ENCODE results near the gene NREP.

NREP gene, protein sequence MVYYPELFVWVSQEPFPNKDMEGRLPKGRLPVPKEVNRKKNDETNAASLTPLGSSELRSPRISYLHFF

DNA sequence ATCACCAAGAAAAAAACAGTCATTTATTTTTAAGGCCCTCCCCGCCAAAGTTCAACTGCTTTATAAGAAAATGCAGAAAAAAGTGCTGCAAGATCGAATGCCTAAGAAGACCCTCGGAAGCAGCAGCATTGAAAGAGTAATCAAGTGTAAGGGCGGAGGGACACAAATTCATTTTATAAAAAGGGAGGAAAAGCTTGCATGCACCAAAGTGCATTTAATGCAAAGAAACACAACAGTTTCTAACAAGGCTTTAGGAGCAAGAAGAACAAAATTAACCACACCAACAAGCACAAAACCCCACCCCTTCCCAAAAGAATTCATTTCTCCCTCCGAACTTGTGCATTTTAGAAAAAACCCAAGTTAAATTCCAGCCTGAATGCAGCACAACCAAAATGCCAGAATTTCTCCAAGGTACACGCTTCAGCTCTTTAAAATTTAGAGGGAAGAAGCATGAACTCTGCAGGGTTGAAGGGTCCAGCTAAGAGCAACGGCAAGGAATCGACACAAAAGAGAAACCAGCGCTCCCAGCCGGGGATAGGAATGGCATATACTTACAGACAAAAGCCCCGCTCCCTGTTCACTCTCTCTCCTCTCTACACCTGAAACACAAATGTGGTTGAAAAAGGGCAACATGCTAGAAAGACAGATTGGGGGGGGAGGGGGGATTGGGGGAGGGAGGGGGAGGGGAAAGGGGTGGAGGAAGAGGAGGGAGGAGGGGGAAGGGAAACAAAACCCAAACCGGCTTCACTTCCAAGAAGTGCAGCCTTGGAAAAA, at the start of gene NREP:
Gene NREP, minus strand, starts transcription at position 614 of the 774 bp plus-strand sequence. CDS start 1,422 bp downstream, outside the sequence.
- ATAC-seq: no peak

DNA sequence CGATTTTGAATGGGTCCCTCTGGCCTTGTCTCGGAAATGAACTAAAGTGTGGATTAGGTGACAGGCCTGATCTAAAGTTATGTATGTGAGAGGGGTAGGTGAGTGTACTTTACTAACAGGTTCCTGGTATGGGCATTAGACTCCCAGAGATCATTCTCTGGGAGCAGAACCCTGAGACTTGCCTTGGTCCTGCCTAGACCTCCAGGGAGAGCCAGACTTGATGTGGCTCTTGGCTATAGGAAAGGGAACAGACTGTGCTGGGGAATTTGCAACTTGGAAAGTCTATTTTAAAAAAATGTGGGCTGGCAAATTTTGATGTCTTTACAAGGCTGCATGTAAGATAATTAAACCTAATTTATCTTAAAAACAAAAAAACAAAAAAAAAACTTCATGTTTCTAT, 49.8 kb upstream of the NREP start:
- no peak for ATAC-seq

DNA sequence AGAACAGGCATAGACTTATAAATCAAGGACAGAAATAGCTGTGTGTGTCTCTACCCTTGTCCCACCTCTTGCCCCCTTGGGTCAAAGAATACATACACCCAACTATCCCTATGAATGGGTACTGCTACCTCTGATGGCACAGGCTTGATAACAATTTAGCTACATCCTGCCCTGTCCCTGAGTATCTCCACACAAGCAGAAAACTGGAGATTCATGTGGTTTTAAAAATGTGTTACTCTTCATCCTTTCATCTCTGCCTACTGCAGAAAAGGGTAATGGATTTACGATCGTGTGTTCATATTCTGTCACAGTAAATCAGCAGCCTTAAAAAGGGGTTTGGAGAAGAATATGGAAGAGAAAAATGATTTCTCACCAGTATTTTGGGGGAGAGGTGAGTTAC, 49.2 kb upstream of the NREP start:
- ATAC-seq: no peak

DNA sequence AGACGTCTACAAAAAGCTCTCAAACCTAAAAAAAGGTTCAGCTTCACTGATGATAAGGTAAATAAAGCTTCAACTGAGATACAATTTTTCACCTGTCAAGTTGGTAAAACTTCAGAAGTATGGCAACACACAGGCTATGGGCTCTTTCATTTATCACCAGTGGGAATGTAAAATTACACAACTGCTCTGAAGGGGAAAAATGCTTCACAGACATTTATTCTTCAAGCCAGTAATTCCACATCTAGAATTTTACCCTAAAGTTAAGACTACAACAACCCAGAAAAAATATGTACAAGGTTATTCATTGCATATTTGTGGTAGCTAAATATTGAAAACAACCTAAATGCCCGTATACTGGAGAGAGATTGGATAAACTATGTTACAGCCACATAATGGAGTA, 48.1 kb upstream of the NREP start:
- ATAC-seq: no peak

DNA sequence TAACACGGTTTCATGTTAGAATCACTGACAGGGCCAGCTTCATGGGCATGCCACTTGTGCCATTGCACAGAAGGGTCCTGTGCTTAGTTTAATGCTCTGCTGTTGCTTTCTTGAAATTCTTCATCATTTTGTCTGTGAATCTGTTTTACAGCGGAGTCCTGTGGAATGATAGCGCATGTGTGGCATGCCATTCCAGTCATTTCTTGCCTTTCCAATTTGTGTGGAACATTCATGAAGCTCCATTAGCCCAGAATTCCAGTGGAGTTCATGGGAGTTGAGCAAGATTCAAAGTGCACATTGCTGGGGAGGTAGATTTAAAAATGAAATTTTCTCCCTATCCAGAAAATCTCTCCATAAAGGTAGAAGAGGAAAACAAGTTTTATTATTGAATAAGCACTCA, 43.4 kb upstream of the NREP start:
- no peak for ATAC-seq

DNA sequence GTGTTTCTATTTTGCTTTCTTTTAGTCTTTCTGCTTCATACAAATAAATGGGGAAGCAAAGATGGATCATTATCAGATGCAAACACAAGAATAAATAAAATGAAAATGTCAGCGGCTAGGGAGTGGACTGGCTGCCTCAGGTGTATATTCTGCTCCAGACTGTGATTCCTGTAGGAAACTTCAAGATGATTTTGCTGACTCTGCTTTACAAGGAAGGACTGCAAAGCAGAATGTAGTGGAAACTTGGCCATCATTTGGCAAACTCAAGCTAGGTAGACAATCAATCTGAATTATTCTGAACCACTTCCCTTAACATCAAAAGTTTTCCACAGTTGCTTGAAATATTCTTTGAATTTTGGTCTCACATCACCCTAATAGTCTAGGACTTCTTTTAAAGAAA, 38.1 kb upstream of the NREP start:
- no peak for ATAC-seq

DNA sequence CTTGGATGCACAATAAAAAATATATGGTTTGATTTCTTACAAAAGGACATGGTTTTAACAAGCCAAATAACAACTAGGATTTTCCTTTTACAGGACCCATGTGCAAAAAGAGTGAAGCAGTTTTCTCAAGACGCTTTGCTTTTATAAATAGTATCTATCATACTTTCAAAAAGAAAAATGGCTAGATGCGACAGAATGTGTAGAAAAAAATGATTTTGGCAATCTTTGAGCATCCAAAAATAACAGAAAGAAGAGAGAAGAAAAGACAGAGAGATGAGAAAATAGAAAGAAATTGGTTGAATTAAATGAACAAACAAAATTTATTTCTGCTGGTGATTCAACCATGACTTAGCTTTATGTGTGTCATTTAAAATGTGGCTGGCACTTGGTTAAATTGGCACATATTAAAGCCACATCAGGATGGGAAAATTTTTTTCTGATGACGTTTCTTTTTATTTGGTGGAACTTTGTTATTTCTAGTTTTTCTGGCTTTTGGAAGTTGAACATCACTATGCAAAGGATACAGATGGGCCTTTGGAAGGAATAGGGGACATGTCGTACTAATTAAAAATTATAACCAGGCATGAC, 35.6 kb upstream of the NREP start:
- ATAC-seq: no peak

DNA sequence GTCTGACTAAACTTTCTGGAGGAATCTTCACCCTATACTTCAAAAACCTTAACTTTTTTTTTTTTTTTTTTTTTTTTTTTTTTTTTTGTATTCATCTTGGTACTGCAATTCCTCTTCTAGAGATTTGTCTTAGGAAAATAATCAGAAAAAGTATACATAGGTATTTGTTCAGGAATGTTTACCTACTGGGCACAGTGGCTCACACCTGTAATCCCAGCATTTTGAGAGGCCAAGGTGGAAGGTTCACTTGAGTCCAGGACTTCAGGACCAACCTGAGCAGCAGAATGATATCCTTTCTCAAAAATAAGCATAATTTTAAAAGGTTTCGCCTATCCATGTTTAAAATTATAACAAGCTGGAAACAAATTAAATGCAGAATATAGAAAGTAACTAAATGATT, 33.3 kb upstream of the NREP start:
- ATAC-seq: no peak

DNA sequence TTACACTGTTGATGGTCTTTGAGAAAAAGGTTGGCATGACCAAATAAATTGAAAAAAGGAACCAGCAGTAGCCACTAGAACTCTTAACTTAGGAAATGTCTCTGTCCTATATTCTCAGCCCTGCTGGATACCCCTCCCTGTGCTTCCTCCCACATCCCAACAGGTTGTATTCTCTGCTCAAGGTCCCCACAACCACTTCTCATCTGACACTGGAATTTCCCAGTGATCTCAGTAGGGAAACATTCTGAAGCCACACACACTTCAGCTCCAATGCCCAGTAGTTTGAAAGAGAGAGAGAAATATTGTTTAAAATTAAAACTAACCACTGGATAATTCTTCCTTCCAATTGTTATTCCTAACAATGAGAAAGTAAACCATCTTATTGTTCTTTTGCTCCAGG, 30.0 kb upstream of the NREP start:
- no peak for ATAC-seq

DNA sequence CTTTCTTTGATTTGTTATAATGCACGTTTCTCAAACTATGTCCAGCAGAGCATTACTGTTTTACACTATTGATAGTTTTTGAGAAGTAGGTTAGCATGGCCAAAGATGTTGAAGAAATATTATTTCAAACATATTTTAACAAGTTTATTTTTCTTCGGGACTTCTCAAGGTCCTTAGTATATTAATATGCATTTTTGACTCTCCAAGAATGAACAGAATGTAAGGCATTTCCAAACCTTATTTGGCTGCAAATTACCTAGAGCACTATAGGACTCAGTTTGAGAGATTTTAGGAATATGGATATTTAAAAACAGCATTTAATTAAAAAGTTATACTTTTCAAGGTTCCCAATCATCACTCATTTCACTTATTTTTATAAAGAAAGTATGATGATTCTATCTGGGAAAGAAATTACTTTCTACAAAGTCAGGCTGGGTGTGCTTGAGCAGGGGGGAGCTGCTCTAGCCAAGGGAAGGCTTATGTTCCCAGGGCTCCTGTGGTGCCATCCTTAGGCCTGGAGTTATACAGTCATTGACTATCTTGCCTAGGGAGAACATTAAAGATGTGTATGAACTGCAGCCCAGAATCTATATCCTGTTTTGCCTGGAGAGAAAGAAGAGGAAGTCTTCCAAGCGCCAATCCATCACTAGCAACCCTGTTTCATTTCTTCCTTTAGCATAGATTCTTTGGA, 27.6 kb upstream of the NREP start:
- no peak for ATAC-seq

DNA sequence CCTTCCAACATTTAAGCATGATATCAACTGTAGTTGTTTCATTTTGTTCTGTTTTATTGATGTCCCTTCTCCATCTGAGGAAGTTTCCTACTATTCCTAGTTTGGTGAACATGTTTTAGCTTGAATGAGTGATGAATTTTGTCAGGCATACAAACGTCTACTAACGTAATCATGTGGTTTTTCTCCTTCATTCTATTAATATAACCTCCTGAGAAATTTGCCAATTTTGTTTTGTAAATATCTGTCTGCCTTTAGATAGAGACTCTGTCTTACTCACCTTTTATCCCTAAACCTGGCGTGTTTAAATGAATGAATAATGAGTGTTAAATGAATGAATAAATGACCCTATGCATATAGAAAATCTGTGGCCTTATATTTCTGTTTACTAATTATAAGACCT, 26.5 kb upstream of the NREP start:
- ATAC-seq: no peak

DNA sequence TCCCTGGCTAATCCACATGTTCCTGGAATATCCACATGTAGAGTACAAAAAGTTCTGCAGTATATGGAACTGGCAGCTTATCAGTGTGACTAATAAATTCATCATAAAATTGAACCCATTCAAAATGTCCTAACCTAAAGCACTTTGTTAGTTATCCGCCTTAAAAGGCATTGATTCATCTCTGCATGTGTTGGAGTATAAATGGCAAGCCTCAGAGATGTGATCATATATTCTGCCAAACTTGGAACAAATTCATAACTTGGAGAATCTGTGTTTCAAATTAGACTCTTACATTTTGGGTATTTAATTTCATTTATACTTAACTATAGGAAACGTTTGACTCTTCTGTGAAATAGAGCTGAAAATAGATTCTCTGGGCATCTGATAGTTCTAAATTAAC, 25.2 kb upstream of the NREP start:
- ATAC-seq: no peak

DNA sequence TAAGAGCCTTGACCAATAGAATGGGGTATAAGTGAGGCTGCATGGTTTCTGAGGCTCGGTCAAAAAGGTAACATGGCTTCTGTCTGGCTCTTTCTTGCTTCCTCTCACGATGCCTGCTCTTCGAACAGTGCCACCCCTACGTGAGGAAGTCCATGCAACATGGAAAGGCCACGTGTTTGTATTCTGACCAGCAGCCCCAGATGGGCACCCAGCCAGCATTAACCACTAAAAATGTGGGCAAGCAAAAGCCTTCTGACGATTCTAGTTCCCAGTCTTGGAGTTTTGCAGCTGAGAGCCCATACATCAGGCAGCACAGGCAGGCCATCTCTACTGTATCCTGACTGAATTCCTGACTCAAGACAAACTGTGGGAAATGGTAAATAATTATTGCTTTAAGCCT, 24.2 kb upstream of the NREP start:
- ATAC-seq: no peak

DNA sequence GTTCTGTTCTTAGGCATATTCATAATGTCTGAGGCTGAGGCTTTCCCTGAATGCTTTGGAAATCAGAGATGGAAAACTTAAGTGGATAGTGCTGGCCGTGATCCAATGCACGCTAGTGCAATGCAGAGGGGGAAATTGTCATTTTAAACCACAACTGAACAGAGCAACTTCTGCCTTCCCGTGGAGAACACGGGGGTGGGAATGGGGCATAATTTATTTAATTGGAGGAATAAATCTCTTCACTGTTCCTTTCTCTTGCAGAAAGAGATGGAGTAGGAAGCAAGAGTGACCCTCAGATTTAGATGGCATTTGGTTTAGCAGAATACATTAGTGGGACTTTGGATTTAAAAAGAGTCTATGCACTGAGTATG, 22.9 kb upstream of the NREP start:
- ATAC-seq: no peak

DNA sequence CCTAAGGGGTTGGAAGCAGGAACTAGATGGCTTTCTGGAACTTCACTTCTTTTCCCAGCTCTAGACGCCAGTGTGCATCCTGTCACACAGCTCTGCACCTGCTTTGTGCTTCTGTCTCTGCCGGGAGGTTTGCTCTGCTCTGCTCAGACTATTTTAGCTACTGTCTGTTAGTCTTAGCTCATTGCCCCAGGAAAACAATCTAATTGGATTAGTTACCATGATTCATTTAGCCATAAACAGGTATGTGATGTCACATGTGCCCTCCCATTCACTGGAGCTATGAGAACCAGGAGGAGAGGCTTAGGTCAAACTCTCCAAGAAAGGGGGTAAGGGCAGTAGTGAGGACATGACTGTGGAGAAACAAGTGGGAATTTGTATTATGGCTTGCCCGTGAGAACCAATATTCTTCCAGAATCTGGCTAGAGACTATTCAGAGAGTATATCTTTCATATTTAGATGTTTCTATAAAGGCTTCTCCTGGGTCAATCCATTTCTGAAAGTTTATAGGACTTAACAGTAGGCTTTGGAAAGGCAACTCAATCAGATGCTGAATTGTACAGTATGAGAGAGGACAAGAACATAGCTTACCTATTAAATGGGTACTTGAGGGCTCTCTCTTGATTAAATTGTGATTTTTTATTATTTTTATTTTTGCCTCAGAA, 22.4 kb upstream of the NREP start:
- no peak for ATAC-seq

DNA sequence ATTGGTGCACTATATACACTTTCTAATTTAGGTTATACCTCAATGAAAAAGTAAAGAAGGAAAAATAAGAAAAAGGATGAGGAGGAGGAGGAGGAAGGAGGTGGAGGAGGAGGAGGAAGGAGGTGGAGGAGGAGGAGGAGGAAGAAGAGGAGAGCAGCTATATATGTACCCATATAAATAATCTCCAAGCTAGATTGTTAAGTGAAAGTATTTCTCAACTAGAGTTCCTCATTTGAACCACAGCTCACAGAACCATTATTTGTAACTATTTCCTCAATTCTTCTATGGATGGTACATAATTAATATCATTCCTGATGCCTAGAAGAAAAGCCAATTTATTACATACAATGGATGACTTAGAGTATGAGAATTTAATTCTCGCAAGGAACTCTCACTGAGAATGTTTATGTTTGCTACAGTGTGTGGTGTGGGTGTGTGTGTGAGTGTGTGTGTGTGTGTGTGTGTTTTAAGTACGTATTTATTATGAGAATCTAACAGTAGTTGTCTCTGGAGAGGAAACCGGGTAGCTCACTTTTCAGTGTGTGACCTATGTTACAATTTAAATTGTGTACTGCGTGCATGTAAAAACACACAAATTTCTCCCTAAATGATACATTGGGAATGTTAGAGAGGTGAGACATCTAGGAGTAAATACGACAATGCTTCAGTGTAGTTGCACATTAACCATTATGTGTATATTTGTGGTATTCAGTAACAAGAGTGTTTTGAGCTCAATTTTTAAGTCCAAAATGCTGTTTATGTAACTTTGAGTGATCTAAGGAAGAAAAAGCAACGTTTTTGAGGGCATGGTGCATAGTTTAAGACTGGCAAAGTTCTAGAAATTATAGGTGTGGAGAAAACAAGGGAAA, 20.2 kb upstream of the NREP start:
- no peak for ATAC-seq

DNA sequence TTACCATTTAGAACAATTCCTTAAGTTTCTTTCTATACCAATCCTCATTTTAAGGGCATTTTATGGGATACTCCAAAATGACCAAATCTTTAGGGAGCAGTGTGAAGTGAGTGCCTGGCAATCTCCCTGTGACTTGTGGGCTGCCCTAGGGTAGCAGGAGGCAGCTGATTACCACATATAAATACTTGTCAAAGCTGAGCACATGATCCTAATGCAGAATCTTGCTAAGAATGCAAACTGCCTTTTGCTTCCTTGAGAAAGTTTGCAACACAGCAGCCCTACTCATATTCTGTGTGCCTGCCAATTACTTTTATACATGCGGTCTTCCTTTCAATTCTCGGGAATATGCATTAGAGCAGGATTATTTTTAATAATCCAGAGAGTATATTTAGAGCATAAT, 18.2 kb upstream of the NREP start:
- ATAC-seq: no peak

DNA sequence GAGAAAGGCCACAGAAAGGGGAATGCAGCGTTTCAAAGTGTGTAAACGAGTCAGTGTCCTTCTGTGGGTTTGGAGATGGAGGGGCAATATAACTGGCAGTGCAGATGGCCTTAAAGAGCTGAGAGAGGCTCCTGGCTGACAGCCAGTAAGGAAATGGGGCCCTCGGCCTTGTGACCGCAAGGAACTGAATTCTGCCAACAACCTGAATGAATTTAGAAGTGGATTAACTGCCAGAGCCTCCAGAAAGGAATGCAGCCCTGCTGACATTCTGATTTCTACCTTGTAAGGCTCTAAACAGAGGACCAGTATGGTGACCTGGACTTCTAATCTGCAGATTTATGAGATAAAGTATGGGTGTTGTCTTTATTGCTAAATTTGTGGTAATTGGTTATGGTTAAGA, 17.5 kb upstream of the NREP start:
- ATAC-seq: no peak

DNA sequence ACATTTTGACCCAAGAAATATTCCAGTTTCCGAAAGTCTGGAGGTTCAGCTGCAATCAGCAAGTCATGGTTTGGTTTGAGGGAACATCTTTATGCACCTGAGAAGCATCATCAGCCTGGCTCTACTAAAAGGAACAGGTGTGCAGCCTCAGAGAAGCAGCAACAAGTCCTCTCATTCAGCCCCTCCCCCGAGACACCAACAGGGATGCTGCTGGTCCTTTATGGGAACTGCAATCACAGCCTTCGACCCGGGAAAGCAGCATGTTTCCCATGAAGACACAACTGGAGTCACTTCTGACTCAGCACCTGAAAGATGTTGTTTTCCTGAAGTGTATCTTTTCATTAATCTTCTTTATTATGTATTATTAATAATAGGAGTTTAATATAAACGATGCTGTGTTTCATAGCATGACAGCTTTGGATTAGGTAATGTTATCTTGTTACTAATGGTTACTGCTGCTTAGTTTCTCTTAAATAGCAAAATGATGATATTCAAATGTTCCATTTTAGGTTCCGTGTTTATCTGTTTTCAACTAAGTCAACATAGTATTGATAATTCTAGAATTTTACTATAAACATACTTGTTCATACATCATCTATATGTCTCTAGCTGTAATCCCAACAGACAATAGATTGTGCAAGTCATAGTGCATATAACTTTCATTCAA, 15.6 kb upstream of the NREP start:
- no peak for ATAC-seq

DNA sequence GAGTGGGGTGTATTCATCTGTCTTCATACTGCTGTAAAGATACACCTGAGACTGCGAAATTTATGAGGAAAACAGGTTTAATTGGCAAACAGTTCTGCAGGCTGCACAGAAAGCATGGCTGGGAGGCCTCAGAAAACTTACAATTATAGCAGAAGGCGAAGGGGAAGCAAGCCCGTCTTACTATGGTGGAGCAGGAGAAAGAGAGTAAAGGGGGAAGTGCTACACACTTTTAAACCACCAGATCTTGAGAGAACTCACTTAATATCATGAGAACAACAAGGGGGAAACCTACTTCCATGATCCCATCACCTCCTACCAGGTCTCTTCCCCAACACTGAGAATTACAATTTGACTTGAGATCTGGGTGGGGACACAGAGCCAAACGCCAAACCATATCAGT, 12.5 kb upstream of the NREP start:
- ATAC-seq: no peak

DNA sequence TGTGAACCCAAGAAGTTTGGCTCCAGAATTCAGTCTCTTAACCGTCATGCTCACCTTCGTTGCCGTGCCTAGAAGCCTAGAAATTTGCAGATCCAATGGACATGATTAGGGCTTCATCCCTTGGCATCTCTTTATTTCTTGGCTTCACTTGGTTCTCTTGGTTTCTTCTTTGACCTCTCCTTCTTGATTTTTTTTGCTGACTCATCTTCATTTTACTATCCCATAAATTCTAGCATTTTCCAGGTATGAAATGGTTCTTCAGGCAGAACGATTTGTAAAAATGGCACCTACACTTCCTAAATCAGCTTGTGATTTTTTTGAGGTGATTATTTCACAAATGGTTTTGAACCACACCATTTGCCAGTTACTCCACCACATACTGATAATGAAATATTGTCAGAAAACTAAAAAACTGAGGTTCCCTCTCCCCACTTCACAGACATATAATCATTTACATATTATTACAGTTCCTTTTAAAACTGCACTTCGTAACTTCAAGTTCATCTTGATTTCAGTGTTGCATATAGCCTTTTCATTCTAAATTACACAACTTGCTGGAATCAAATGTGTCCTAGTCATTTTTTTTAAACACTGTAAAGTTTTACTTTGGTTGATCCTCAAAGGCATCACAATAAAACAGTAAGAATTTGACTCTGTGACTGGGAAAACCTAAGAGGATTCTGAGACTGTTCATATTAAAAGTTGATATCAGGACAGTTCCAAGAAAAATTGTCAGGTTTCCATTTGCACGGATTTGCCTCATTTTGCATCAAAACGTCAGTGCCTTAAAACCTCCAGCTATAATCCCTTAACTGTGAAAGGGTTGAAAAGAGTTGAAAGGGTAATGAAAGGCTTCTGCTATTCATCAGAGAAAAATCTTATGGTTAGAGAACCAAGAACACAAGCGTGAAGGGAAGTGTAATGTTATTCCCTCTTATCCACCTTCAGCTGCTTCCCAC, 8.9 kb upstream of the NREP start:
- no peak for ATAC-seq

All from activated CD4-positive, CD25-positive, alpha-beta regulatory T cell treated with anti-CD3 and anti-CD28 coated beads, Interleukin-2, amount 50 U/mL, for 24 hours (primary cell).